Measurements from ENCODE around the gene IL17B. TPM values are rescaled to one million over a fixed set of nuclear protein-coding genes. Genes with fewer than 3 reads are reported as not detected.

Gene IL17B
- total RNA-seq, 1 experiment from 2014 or later: not detected

- H3K27ac ChIP-seq (ENCODE audit: insufficient read length, low read depth, low read length): no peak overlapping the region
- no peak overlapping the region for H4K5ac ChIP-seq (ENCODE audit: insufficient read length, low read depth, low read length)
- TF ChIP-seq CTCF (conservative IDR thresholded peaks at IDR 0.05): no peak
- no peak overlapping the region for H2BK5ac ChIP-seq (ENCODE audit: insufficient read length, low read length)
- H3K4me2 ChIP-seq (ENCODE audit: insufficient read depth, insufficient read length, low read length): no peak overlapping the region
- H3K4me1 ChIP-seq (ENCODE audit: insufficient read depth, low read length): no peaks in the 10 kb centered on the region
- H2BK20ac ChIP-seq (ENCODE audit: low read depth, low read length, poor library complexity, severe bottlenecking): no peak overlapping the region
- Mint-ChIP-seq H3K27ac (no peak overlapping the region), H3K9me3 (no peaks in the 10 kb centered on the region), H3K4me1 (peaks cover 10 to 14% of the 10 kb centered on the region in 2 experiments), H3K4me3 (no peak overlapping the region), H3K36me3 (ENCODE audit: insufficient read depth in 1 of 3, low read depth in 3 of 3) (peaks cover 0 to 25% (median 3%) of the 10 kb centered on the region in 3 experiments; a peak in 5 of 7 replicates), H3K27me3 (ENCODE audit: low read depth) (no peaks in the 10 kb centered on the region)
- H4K8ac ChIP-seq (replicated peaks; ENCODE audit: insufficient read length, low read depth, low read length): no peak overlapping the region
- DNase-seq: no peak
- no peak overlapping the region for H3K23ac ChIP-seq (ENCODE audit: insufficient read length, low read depth, low read length)
- H3K56ac ChIP-seq (ENCODE audit: insufficient read length, low read depth, low read length): no peak overlapping the region
- no peak overlapping the region for H3K18ac ChIP-seq (ENCODE audit: insufficient read length, low read depth, low read length)
- no peak overlapping the region for H2BK120ac ChIP-seq (ENCODE audit: low read depth, low read length, poor library complexity, severe bottlenecking)
- no peaks in the 10 kb centered on the region for H3K23me2 ChIP-seq (ENCODE audit: insufficient read length, low read depth, low read length, poor library complexity, severe bottlenecking)
- H4K20me1 ChIP-seq (ENCODE audit: control insufficient read depth, insufficient read depth, insufficient read length): no peaks in the 10 kb centered on the region
- H3T11ph ChIP-seq (ENCODE audit: low read length): no peak overlapping the region
- no peak overlapping the region for H4K91ac ChIP-seq (ENCODE audit: insufficient read length, low read depth, low read length)
- H2AFZ ChIP-seq (ENCODE audit: low read length): no peak overlapping the region
- no peaks in the 10 kb centered on the region for H3K79me1 ChIP-seq (ENCODE audit: insufficient read depth, low read depth, low read length, poor library complexity, severe bottlenecking)
- H3K9me3 ChIP-seq (ENCODE audit: control insufficient read depth, low read depth, low read length): no peaks in the 10 kb centered on the region
- no peak overlapping the region for H2AK5ac ChIP-seq (ENCODE audit: insufficient read length, low read length)
- no peak overlapping the region for H3K14ac ChIP-seq (ENCODE audit: insufficient read depth, low read length)
- no peak overlapping the region for H3K4ac ChIP-seq (ENCODE audit: low read depth, low read length)
- no peaks in the 10 kb centered on the region for H3K27me3 ChIP-seq (ENCODE audit: insufficient read depth, low read length)
- WGBS (ENCODE audit: extremely low coverage, insufficient read length, low lambda C conversion rate): no CpG with 5 or more reads among the region's 1 CpG
- H2BK15ac ChIP-seq (ENCODE audit: low read depth, low read length): no peak overlapping the region
- H3K79me2 ChIP-seq (ENCODE audit: insufficient read depth, low read length): no peaks in the 10 kb centered on the region
- no peak overlapping the region for H2BK12ac ChIP-seq (ENCODE audit: insufficient read length, low read depth, low read length)
- H3K9ac ChIP-seq (ENCODE audit: extremely low read depth, insufficient read length, low read length): no peak overlapping the region
These were observed 12.8 kb downstream of the IL17B start for GRCh38 chr5:149366169-149366729.

Measured in H9 (cell line).